ENCODE data around the gene SLC25A1. TPM values are rescaled to one million over a fixed set of nuclear protein-coding genes. Genes with fewer than 3 reads are reported as not detected.

The SLC25A1 gene
- total RNA-seq, 1 donor from 2014 or later, result 97.9 TPM

GRCh38 chr22:19150482-19151328 lies 27.8 kb downstream of the SLC25A1 start:
- no peaks in the 10 kb centered on the region for H3K79me2 ChIP-seq (ENCODE audit: insufficient read depth, low read length)
- Mint-ChIP-seq H3K27ac (ENCODE audit: unreplicated experiment) (no peak overlapping the region), H3K36me3 (ENCODE audit: low read depth, unreplicated experiment) (peaks cover 9% of the 10 kb centered on the region), H3K27me3 (ENCODE audit: low read depth, unreplicated experiment) (peaks cover 67% of the 10 kb centered on the region), H3K9me3 (ENCODE audit: unreplicated experiment) (peaks cover 21% of the 10 kb centered on the region), H3K4me3 (ENCODE audit: unreplicated experiment) (peak overlapping the region; percentile 67), H3K4me1 (ENCODE audit: low read depth, unreplicated experiment) (no peaks in the 10 kb centered on the region)
- H3K4me1 ChIP-seq (ENCODE audit: insufficient read depth, low read length), result no peaks in the 10 kb centered on the region
- H3K27ac ChIP-seq (ENCODE audit: low read depth, low read length), result no peak overlapping the region
- H3K4me2 ChIP-seq (ENCODE audit: low read length), result no peak overlapping the region
- H3K9ac ChIP-seq (ENCODE audit: low read length), result no peak overlapping the region
- TF ChIP-seq EZH2 (IDR thresholded peaks at IDR 0.05; ENCODE audit: insufficient read depth, low read length) (peak; percentile 91), CTCF (IDR thresholded peaks at IDR 0.05; ENCODE audit: insufficient read depth, low read depth, low read length) (no peak)
- no peak overlapping the region for H3K4me3 ChIP-seq (ENCODE audit: insufficient read depth, low read depth, low read length)
- H3K27me3 ChIP-seq (ENCODE audit: insufficient read depth, low read length), result peaks cover 45% of the 10 kb centered on the region
- no peak for DNase-seq (ENCODE audit: low read depth)
- no peaks in the 10 kb centered on the region for H3K36me3 ChIP-seq (ENCODE audit: insufficient read depth, low read length)
- H4K20me1 ChIP-seq (ENCODE audit: insufficient read depth, low read length), result no peaks in the 10 kb centered on the region
- no peaks in the 10 kb centered on the region for H3K9me3 ChIP-seq (ENCODE audit: insufficient read depth, low read depth, low read length)
- FAIRE-seq, result no peak
- H2AFZ ChIP-seq (ENCODE audit: low read depth, low read length), result no peak overlapping the region

- H3K4me3 Mint-ChIP-seq (ENCODE audit: unreplicated experiment), result peak within 1 kb of the TSS; percentile 67
- H3K4me3 ChIP-seq (ENCODE audit: insufficient read depth, low read depth, low read length), result no peak within 1 kb of the TSS
Observed at GRCh38 chr22:19149991-19150390, 28.5 kb downstream of the SLC25A1 start, which contains the start of gene GSC2. Gene GSC2, minus strand, starts transcription at chr22:19150292. Its CDS starts 9 bp downstream, at chr22:19150283.

More at GRCh38 chr22:19149991-19150390, 28.5 kb downstream of the SLC25A1 start, which contains the start of gene GSC2:
- H3K27ac Mint-ChIP-seq (ENCODE audit: unreplicated experiment), result no peak within 1 kb of the TSS
- Histone ChIP-seq H3K4me2 (ENCODE audit: low read length) (peak within 1 kb of the TSS; percentile 54), H3K27me3 (ENCODE audit: insufficient read depth, low read length) (peaks cover 45% of the 10 kb centered on the region), H2AFZ (ENCODE audit: low read depth, low read length) (peak within 1 kb of the TSS; percentile 4), H3K36me3 (ENCODE audit: insufficient read depth, low read length) (no peaks in the 10 kb centered on the region), H3K79me2 (ENCODE audit: insufficient read depth, low read length) (no peaks in the 10 kb centered on the region), H3K9ac (ENCODE audit: low read length) (no peak within 1 kb of the TSS), H4K20me1 (ENCODE audit: insufficient read depth, low read length) (no peaks in the 10 kb centered on the region), H3K9me3 (ENCODE audit: insufficient read depth, low read depth, low read length) (no peaks in the 10 kb centered on the region), H3K27ac (ENCODE audit: low read depth, low read length) (no peak within 1 kb of the TSS), H3K4me1 (ENCODE audit: insufficient read depth, low read length) (no peaks in the 10 kb centered on the region)
- DNase-seq (ENCODE audit: low read depth) (no peak), FAIRE-seq (no peak)
- peaks cover 21% of the 10 kb centered on the region for H3K9me3 Mint-ChIP-seq (ENCODE audit: unreplicated experiment)
- TF ChIP-seq EZH2 (IDR thresholded peaks at IDR 0.05; ENCODE audit: insufficient read depth, low read length), result no peak
- TF ChIP-seq CTCF (IDR thresholded peaks at IDR 0.05; ENCODE audit: insufficient read depth, low read depth, low read length), result no peak
- peaks cover 9% of the 10 kb centered on the region for H3K36me3 Mint-ChIP-seq (ENCODE audit: low read depth, unreplicated experiment)
- H3K27me3 Mint-ChIP-seq (ENCODE audit: low read depth, unreplicated experiment), result peaks cover 60% of the 10 kb centered on the region
- H3K4me1 Mint-ChIP-seq (ENCODE audit: low read depth, unreplicated experiment), result no peaks in the 10 kb centered on the region
